ENCODE measurements around the gene PVALEF. TPM values are rescaled to one million over a fixed set of nuclear protein-coding genes. Genes with fewer than 3 reads are reported as not detected.

Gene PVALEF
- total and polyA plus RNA-seq, 2 of the 8 experiments (the other 6 are each of a cell fraction or from before 2014, with no cell fraction given): 0.03 TPM; not detected in 1

GRCh38 chr17:81181811-81182185 is 16.5 kb downstream of the PVALEF start (continued):
- TF ChIP-seq CHD7 (IDR thresholded peaks at IDR 0.05; ENCODE audit: insufficient replicate concordance, low read length) (no peak), ATF2 (IDR thresholded peaks at IDR 0.05; ENCODE audit: low read length) (no peak), ASH2L (IDR thresholded peaks at IDR 0.05; ENCODE audit: low read length) (no peak)
